ENCODE results near the gene TOPORS.
A peak's percentile ranks its signal among the peaks of the same experiment; 100 is the strongest.

Gene TOPORS

DNA sequence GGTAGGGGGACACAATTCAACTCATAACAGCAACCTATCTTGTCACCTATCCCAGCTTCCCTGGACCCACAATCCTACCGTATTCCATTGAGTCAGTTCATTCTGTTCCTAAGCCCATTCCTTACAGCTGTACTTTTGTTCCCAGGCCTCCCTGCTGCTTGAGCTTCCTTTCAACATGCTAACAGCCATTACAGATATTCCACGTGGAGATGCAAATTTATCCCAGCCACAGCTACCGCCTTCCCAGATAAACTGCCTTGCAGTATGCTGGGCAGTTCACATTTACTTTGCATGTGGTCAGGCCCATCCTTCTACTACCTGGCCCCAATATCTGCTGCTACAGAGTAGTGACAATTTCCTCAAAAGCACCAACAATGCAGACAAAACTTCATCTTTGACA lies 49.4 kb downstream of the TOPORS start:
- no peak for TF ChIP-seq SIN3A (IDR thresholded peaks at IDR 0.05; ENCODE audit: borderline replicate concordance, insufficient read depth, low read length)
- TF ChIP-seq FOXP2 (optimal IDR thresholded peaks at IDR 0.05; ENCODE audit: borderline replicate concordance, extremely low read depth, extremely low read length, insufficient read depth) = no peak
- TF ChIP-seq POLR2AphosphoS5 (IDR thresholded peaks at IDR 0.05; ENCODE audit: low read depth, low read length) = no peak
- TF ChIP-seq, protein P1, sequence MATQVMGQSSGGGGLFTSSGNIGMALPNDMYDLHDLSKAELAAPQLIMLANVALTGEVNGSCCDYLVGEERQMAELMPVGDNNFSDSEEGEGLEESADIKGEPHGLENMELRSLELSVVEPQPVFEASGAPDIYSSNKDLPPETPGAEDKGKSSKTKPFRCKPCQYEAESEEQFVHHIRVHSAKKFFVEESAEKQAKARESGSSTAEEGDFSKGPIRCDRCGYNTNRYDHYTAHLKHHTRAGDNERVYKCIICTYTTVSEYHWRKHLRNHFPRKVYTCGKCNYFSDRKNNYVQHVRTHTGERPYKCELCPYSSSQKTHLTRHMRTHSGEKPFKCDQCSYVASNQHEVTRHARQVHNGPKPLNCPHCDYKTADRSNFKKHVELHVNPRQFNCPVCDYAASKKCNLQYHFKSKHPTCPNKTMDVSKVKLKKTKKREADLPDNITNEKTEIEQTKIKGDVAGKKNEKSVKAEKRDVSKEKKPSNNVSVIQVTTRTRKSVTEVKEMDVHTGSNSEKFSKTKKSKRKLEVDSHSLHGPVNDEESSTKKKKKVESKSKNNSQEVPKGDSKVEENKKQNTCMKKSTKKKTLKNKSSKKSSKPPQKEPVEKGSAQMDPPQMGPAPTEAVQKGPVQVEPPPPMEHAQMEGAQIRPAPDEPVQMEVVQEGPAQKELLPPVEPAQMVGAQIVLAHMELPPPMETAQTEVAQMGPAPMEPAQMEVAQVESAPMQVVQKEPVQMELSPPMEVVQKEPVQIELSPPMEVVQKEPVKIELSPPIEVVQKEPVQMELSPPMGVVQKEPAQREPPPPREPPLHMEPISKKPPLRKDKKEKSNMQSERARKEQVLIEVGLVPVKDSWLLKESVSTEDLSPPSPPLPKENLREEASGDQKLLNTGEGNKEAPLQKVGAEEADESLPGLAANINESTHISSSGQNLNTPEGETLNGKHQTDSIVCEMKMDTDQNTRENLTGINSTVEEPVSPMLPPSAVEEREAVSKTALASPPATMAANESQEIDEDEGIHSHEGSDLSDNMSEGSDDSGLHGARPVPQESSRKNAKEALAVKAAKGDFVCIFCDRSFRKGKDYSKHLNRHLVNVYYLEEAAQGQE (IDR thresholded peaks at IDR 0.05; ENCODE audit: insufficient read depth in 1 of 2, low read depth in 2 of 2, low read length in 2 of 2) = no peak
- no peak for TF ChIP-seq TAF1 (IDR thresholded peaks at IDR 0.05; ENCODE audit: borderline replicate concordance, insufficient read depth, low read length)

DNA sequence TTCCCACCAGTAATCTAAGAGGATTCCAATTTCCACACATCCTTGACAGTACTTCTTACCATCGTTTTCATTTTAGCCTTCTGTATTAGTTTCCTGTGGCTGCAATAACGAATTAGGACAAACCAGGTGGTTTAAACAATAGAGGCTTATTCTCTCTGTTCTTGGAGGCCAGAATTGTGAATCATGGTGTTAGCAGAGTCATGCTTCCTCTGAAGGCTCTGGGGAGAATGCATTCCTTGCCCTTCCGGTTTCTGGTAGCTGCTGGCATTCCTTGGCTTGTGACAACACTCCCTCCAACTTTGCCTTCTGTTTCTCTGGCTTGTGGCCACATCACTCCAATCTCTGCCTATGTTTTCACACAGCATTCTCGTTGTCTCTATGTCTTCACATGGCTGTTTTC lies 49.9 kb downstream of the TOPORS start:
- TF ChIP-seq FOXP2 (optimal IDR thresholded peaks at IDR 0.05; ENCODE audit: borderline replicate concordance, extremely low read depth, extremely low read length, insufficient read depth) (no peak), SIN3A (IDR thresholded peaks at IDR 0.05; ENCODE audit: borderline replicate concordance, insufficient read depth, low read length) (peak; percentile 39; the same call in 1 of the 2 replicates)

DNA sequence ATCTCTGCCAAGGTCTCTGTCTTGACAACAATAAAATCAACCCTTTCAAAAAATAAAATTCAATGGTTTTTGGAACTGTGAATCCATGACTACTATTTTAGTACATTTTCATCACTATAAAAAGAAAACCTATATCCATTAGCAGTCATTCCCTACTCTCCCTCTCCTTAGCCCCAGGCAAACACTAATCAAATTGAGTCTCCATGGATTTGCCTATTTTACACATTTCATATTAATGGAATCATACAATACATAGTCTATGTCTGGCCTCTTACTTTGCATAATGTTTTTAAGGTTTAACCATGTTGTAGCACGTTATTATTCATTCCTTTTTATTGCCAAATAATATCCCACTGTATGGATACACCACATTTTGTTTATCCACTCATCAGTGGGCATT lies 50.5 kb downstream of the TOPORS start:
- TF ChIP-seq FOXP2 (optimal IDR thresholded peaks at IDR 0.05; ENCODE audit: borderline replicate concordance, extremely low read depth, extremely low read length, insufficient read depth) (no peak), TAF1 (IDR thresholded peaks at IDR 0.05; ENCODE audit: borderline replicate concordance, insufficient read depth, low read length) (no peak), POLR2AphosphoS5 (IDR thresholded peaks at IDR 0.05; ENCODE audit: low read depth, low read length) (no peak), SIN3A (IDR thresholded peaks at IDR 0.05; ENCODE audit: borderline replicate concordance, insufficient read depth, low read length) (no peak)
- TF ChIP-seq, protein P1 (IDR thresholded peaks at IDR 0.05; ENCODE audit: insufficient read depth in 1 of 2, low read depth in 2 of 2, low read length in 2 of 2) = no peak

DNA sequence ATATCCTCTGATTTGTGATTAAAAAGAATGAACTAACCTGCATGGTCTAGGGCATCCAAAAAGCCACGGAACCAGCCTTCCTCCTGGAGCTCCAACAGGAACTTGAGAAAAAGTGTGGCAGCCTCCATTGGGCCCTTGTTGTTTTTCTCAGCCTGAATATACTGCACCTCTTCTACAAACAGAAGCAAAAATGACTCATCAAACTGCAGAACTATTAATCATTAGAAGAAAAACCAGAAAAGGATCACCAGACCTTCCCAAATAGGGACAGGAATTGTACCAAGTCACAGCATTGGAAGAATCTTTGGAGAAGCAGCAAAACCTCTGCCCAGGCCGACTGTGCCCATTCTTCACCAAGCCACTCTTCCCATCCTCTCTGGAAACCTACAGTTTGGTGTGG lies 51.6 kb downstream of the TOPORS start:
- no peak for TF ChIP-seq POLR2AphosphoS5 (IDR thresholded peaks at IDR 0.05; ENCODE audit: low read depth, low read length)
- TF ChIP-seq, protein P1 (IDR thresholded peaks at IDR 0.05; ENCODE audit: insufficient read depth in 1 of 2, low read depth in 2 of 2, low read length in 2 of 2) = no peak
- no peak for TF ChIP-seq FOXP2 (optimal IDR thresholded peaks at IDR 0.05; ENCODE audit: borderline replicate concordance, extremely low read depth, extremely low read length, insufficient read depth)
- TF ChIP-seq TAF1 (IDR thresholded peaks at IDR 0.05; ENCODE audit: borderline replicate concordance, insufficient read depth, low read length) = no peak
- TF ChIP-seq SIN3A (IDR thresholded peaks at IDR 0.05; ENCODE audit: borderline replicate concordance, insufficient read depth, low read length) = no peak

DNA sequence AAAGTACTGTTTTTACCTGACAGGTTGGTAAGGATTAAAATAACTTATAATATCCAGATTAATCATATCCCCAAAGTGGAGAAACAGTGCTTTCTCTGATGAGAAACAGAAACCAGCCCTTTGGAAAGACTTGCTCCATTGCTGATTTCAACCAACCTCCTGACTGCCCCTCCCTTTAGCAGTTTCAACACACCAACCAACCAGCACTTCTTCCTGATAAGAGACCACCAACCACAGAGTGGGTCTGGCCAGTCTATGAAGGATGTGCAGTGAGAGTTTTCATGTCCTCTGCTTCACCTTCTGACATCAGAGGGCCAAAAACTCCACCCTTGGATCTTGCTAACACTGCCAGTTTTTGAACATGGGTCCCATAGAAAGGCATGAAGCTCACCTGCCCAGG lies 54.5 kb downstream of the TOPORS start:
- TF ChIP-seq, protein P1 (IDR thresholded peaks at IDR 0.05; ENCODE audit: insufficient read depth in 1 of 2, low read depth in 2 of 2, low read length in 2 of 2) = no peak
- TF ChIP-seq FOXP2 (optimal IDR thresholded peaks at IDR 0.05; ENCODE audit: borderline replicate concordance, extremely low read depth, extremely low read length, insufficient read depth) (no peak), TAF1 (IDR thresholded peaks at IDR 0.05; ENCODE audit: borderline replicate concordance, insufficient read depth, low read length) (no peak), SIN3A (IDR thresholded peaks at IDR 0.05; ENCODE audit: borderline replicate concordance, insufficient read depth, low read length) (no peak), POLR2AphosphoS5 (IDR thresholded peaks at IDR 0.05; ENCODE audit: low read depth, low read length) (no peak)

Data from PFSK-1 (cell line).